HT-29 (cell line): ENCODE results near the gene ICE2. TPM values are rescaled to one million over a fixed set of nuclear protein-coding genes. Genes with fewer than 3 reads are reported as not detected.
"Not testable (repeated sequence)": the region's sequence is repeated elsewhere in the genome, so short reads cannot be mapped to it uniquely, and the experiment has no call there.

ENCODE experiments used
- DNase-seq: peaks from one replicate; pipeline ENCODE4 v3.0.0-alpha.2; 2015; ENCODE audit warnings: low spot score
- total RNA-seq: library from RNA; depleted of rRNA; stranded (reverse); fragments of >200 nt; shearing (Covaris generic); gene quantifications from 2 replicates; pipeline ENCODE4 v1.2.3, GENCODE V29; 2014

The ICE2 gene
- total RNA-seq, 1 experiment from 2014 or later = 12.3 TPM

- DNase-seq = peak; percentile 90
Measured at GRCh38 chr15:60408463-60408981, 70.4 kb downstream of the ICE2 start.

GRCh38 chr15:60407415-60407805, 71.5 kb downstream of the ICE2 start:
- no peak for DNase-seq

GRCh38 chr15:60406513-60407414, 72.2 kb downstream of the ICE2 start:
- DNase-seq = no peak

- DNase-seq = no peak
Measured at GRCh38 chr15:60405399-60405798, 73.5 kb downstream of the ICE2 start.

GRCh38 chr15:60404351-60404750, 74.6 kb downstream of the ICE2 start:
- not testable (repeated sequence) for DNase-seq

GRCh38 chr15:60400944-60401343, 78.0 kb downstream of the ICE2 start:
- no peak for DNase-seq

- DNase-seq = no peak
Measured at GRCh38 chr15:60399931-60400330, 79.0 kb downstream of the ICE2 start.

- DNase-seq = peak; percentile 60
Measured at GRCh38 chr15:60399246-60399915, 79.6 kb downstream of the ICE2 start.

- peak; percentile 94 for DNase-seq
Measured at GRCh38 chr15:60397772-60398445, 81.0 kb downstream of the ICE2 start, which contains the start of gene ANXA2. ANXA2 (minus strand) TSS chr15:60397986; CDS start chr15:60386075, 11,911 bp downstream.

- DNase-seq = peak; percentile 89
Measured at GRCh38 chr15:60396958-60397771, 81.8 kb downstream of the ICE2 start.

- DNase-seq = peak; percentile 75
Measured at GRCh38 chr15:60396560-60396957, 82.4 kb downstream of the ICE2 start.

GRCh38 chr15:60396100-60396499, 82.8 kb downstream of the ICE2 start:
- peak; percentile 76 for DNase-seq

GRCh38 chr15:60395276-60396011, 83.5 kb downstream of the ICE2 start:
- peak; percentile 52 for DNase-seq

- peak; percentile 48 for DNase-seq
Measured at GRCh38 chr15:60394689-60395097, 84.2 kb downstream of the ICE2 start.

- peak; percentile 98 for DNase-seq
Measured at GRCh38 chr15:60392986-60393790, 85.8 kb downstream of the ICE2 start.

- DNase-seq = peak; percentile 95
Measured at GRCh38 chr15:60392601-60392985, 86.3 kb downstream of the ICE2 start.

- DNase-seq = peak; percentile 70
Measured at GRCh38 chr15:60391722-60392315, 87.1 kb downstream of the ICE2 start.

GRCh38 chr15:60390871-60391501, 88.0 kb downstream of the ICE2 start:
- DNase-seq = peak; percentile 96
